ENCODE measurements around the gene MAP1LC3B. TPM values are rescaled to one million over a fixed set of nuclear protein-coding genes. Genes with fewer than 3 reads are reported as not detected.

MAP1LC3B gene
- total and polyA plus RNA-seq, 2 of the 8 experiments (the other 6 are each of a cell fraction or from before 2014, with no cell fraction given): 29.5 to 48.5 TPM

GRCh38 chr16:87412996-87413421 is 20.9 kb downstream of the MAP1LC3B start (continued):
- TF ChIP-seq CHD7 (IDR thresholded peaks at IDR 0.05; ENCODE audit: insufficient replicate concordance, low read length) (no peak), CTCF (IDR thresholded peaks at IDR 0.05; ENCODE audit: control extremely low read depth in 1 of 3, insufficient read depth in 1 of 3, low read depth in 1 of 3, low read length in 3 of 3) (peak in 2 of 3 experiments; percentile 3; a peak in 1 of 4 replicates)
